BLaER1 treated with 17β-estradiol and CSF1 and Interleukin-3, amounts not matched to agents 10 nM and 100 nM (cell line): Measurements from ENCODE around the gene SOBP.

Experiments used
- H3K27ac ChIP-seq, 11 experiments: shearing (Covaris generic); formaldehyde crosslinking; 2 replicates each; pipeline ENCODE4 v1.8.1; 2022
- H3K27me3 ChIP-seq, 11 experiments: shearing (Covaris generic); formaldehyde crosslinking; 2 replicates each; pipeline ENCODE4 v1.8.1; 2022
- H3K36me3 ChIP-seq, 11 experiments: shearing (Covaris generic); formaldehyde crosslinking; 2 replicates each; pipeline ENCODE4 v1.8.1; 2022
- H3K4me1 ChIP-seq, 10 experiments: shearing (Covaris generic); formaldehyde crosslinking; 2 replicates each; pipeline ENCODE4 v1.8.1; 2022
- H3K4me2 ChIP-seq, 11 experiments: shearing (Covaris generic); formaldehyde crosslinking; 2 replicates each; pipeline ENCODE4 v1.8.1; 2022
- H3K4me3 ChIP-seq, 10 experiments: shearing (Covaris generic); formaldehyde crosslinking; 2 replicates each; pipeline ENCODE4 v1.8.1; 2022
- H3K9ac ChIP-seq, 11 experiments: shearing (Covaris generic); formaldehyde crosslinking; 2 replicates each; pipeline ENCODE4 v1.8.1; 2022
- H3K9me3 ChIP-seq, 11 experiments: shearing (Covaris generic); formaldehyde crosslinking; replicated peaks in 1 of 11; 2 replicates each; pipeline ENCODE4 v1.8.1; 2022
- H4K20me1 ChIP-seq, 11 experiments: shearing (Covaris generic); formaldehyde crosslinking; 2 replicates each; pipeline ENCODE4 v1.8.1; 2022
- Cebpa-rat ChIP-seq, 11 experiments: shearing (Covaris generic); IDR thresholded peaks; 2 replicates each; pipeline ENCODE4 v1.8.1; 2022

The SOBP gene

GRCh38 chr6:107600121-107600520 is 110.2 kb downstream of the SOBP start:
- no peaks in the 10 kb centered on the region for H3K27me3 ChIP-seq
- no peaks in the 10 kb centered on the region for H3K4me1 ChIP-seq
- H3K27ac ChIP-seq, result no peak overlapping the region

DNA sequence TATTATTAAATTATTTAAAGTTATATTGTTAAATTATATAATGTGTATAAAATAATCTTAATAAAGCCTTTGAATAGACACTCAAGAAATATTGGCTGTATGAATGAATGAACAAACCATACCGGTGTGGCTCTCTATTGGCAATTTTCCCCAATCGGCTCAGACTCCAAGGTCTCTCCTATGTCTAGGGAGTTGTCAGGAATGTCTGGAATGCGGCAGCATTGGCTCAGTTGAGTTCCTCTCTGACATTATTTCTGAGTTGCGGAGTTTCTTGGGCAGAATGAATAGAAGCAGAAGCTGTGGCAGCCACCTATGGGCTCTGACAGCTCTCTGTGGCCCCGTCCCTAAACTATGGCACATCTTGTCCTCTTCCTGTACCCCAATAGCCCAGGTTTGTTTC is 111.0 kb downstream of the SOBP start:
- no peak for TF ChIP-seq Cebpa-rat (IDR thresholded peaks at IDR 0.05)
- Histone ChIP-seq H3K4me2 (no peak overlapping the region), H3K27ac (no peak overlapping the region), H3K4me3 (no peak overlapping the region), H3K9ac (no peak overlapping the region), H3K27me3 (no peaks in the 10 kb centered on the region), H3K9me3 (no peaks in the 10 kb centered on the region), H3K4me1 (no peaks in the 10 kb centered on the region), H4K20me1 (no peaks in the 10 kb centered on the region), H3K36me3 (no peaks in the 10 kb centered on the region)

More at GRCh38 chr6:107600121-107600520, 110.2 kb downstream of the SOBP start:
- no peak overlapping the region for H3K9ac ChIP-seq
- no peaks in the 10 kb centered on the region for H3K9me3 ChIP-seq
- no peaks in the 10 kb centered on the region for H4K20me1 ChIP-seq
- H3K36me3 ChIP-seq, result no peaks in the 10 kb centered on the region
- no peak overlapping the region for H3K4me2 ChIP-seq
- no peak overlapping the region for H3K4me3 ChIP-seq
- TF ChIP-seq Cebpa-rat (IDR thresholded peaks at IDR 0.05), result no peak

- H3K27ac ChIP-seq, result no peak overlapping the region
- no peaks in the 10 kb centered on the region for H4K20me1 ChIP-seq
- no peaks in the 10 kb centered on the region for H3K4me1 ChIP-seq
- H3K4me3 ChIP-seq, result no peak overlapping the region
- no peaks in the 10 kb centered on the region for H3K9me3 ChIP-seq
- H3K36me3 ChIP-seq, result no peaks in the 10 kb centered on the region
- no peak overlapping the region for H3K9ac ChIP-seq
- no peak for TF ChIP-seq Cebpa-rat (IDR thresholded peaks at IDR 0.05)
- H3K27me3 ChIP-seq, result no peaks in the 10 kb centered on the region
- no peak overlapping the region for H3K4me2 ChIP-seq
Measured at GRCh38 chr6:107601406-107601805, 111.5 kb downstream of the SOBP start.

- H3K9me3 ChIP-seq, result no peaks in the 10 kb centered on the region
- no peak overlapping the region for H3K9ac ChIP-seq
- H3K4me3 ChIP-seq, result no peak overlapping the region
- H3K4me2 ChIP-seq, result no peak overlapping the region
- H3K27me3 ChIP-seq, result no peaks in the 10 kb centered on the region
- no peaks in the 10 kb centered on the region for H3K4me1 ChIP-seq
- TF ChIP-seq Cebpa-rat (IDR thresholded peaks at IDR 0.05), result no peak
- H4K20me1 ChIP-seq, result no peaks in the 10 kb centered on the region
- H3K27ac ChIP-seq, result no peak overlapping the region
- no peaks in the 10 kb centered on the region for H3K36me3 ChIP-seq
Measured at GRCh38 chr6:107602321-107603005, 112.5 kb downstream of the SOBP start.

GRCh38 chr6:107603006-107603370 is 113.1 kb downstream of the SOBP start:
- Histone ChIP-seq H3K9me3 (no peaks in the 10 kb centered on the region), H3K4me2 (no peak overlapping the region), H3K4me1 (no peaks in the 10 kb centered on the region), H3K4me3 (no peak overlapping the region), H4K20me1 (no peaks in the 10 kb centered on the region), H3K27me3 (no peaks in the 10 kb centered on the region), H3K36me3 (no peaks in the 10 kb centered on the region), H3K9ac (no peak overlapping the region), H3K27ac (no peak overlapping the region)
- no peak for TF ChIP-seq Cebpa-rat (IDR thresholded peaks at IDR 0.05)

GRCh38 chr6:107604549-107604948 is 114.6 kb downstream of the SOBP start:
- no peak overlapping the region for H3K4me2 ChIP-seq
- H3K4me1 ChIP-seq, result no peaks in the 10 kb centered on the region
- H3K4me3 ChIP-seq, result no peak overlapping the region
- H3K9me3 ChIP-seq, result no peaks in the 10 kb centered on the region
- no peaks in the 10 kb centered on the region for H4K20me1 ChIP-seq
- no peak for TF ChIP-seq Cebpa-rat (IDR thresholded peaks at IDR 0.05)
- H3K27ac ChIP-seq, result no peak overlapping the region
- H3K9ac ChIP-seq, result no peak overlapping the region
- no peaks in the 10 kb centered on the region for H3K36me3 ChIP-seq
- no peaks in the 10 kb centered on the region for H3K27me3 ChIP-seq

GRCh38 chr6:107606407-107606806 is 116.5 kb downstream of the SOBP start:
- Histone ChIP-seq H3K4me3 (no peak overlapping the region), H4K20me1 (no peaks in the 10 kb centered on the region), H3K9ac (no peak overlapping the region), H3K9me3 (no peaks in the 10 kb centered on the region), H3K4me2 (no peak overlapping the region), H3K27ac (no peak overlapping the region), H3K4me1 (no peaks in the 10 kb centered on the region), H3K27me3 (no peaks in the 10 kb centered on the region), H3K36me3 (no peaks in the 10 kb centered on the region)
- TF ChIP-seq Cebpa-rat (IDR thresholded peaks at IDR 0.05), result no peak

DNA sequence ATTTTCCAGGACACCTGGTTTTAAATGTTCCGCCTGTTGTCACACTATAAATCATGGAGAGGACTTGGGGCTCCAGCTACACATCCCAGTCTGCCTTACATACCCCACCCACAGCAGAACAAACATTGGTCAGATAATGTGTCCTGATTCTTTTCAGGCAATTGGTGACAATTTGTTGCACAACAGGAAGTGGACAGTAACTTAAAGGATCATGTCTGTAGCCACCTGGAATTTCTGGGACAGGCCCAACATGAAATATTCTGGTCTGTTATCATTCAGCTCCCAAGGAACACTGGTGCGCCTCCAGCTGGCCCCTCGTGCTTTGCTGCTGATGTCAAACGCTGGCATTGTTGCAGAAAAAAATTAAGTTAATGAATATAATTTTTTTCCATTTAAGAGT is 117.2 kb downstream of the SOBP start:
- Histone ChIP-seq H3K27me3 (no peaks in the 10 kb centered on the region), H3K27ac (no peak overlapping the region), H3K9ac (no peak overlapping the region), H3K4me1 (no peaks in the 10 kb centered on the region), H4K20me1 (no peaks in the 10 kb centered on the region), H3K4me3 (no peak overlapping the region), H3K4me2 (no peak overlapping the region), H3K9me3 (no peaks in the 10 kb centered on the region), H3K36me3 (no peaks in the 10 kb centered on the region)
- no peak for TF ChIP-seq Cebpa-rat (IDR thresholded peaks at IDR 0.05)

DNA sequence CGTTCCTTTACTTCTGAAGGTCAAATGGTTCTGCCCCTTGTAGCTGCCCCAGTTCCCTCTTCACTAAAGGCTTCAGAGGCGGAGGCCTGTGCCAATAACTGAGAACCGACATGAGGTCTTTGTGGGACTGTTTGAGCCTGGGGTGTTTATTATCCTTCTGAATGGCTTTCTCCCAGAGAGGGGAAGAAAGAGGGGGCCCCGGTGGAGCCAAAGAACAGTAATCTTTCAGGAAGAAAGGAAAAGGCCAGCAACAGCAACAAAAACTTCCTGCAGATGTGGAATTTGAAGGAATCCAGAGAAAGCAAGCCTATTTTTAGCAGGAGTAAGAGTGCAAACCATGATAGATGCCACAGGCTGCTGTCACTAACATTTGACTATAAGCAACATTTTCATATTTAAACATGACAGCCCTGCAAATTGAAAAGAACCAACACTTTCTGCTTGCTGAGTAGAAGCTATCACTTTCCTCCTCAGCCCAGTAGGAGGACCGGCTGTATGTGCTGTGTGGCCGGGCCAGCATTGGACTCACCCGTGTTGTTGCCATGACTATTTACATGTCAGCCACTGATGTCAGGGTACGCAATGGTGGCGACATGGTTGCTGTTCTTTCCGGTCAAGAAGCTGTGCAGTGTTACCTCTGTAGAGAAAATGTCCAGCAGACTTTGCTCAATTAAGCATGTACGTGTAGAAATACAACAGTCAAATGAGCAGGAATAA is 121.3 kb downstream of the SOBP start:
- TF ChIP-seq Cebpa-rat (IDR thresholded peaks at IDR 0.05), result no peak
- H3K4me1 ChIP-seq, result no peaks in the 10 kb centered on the region
- no peak overlapping the region for H3K9ac ChIP-seq

DNA sequence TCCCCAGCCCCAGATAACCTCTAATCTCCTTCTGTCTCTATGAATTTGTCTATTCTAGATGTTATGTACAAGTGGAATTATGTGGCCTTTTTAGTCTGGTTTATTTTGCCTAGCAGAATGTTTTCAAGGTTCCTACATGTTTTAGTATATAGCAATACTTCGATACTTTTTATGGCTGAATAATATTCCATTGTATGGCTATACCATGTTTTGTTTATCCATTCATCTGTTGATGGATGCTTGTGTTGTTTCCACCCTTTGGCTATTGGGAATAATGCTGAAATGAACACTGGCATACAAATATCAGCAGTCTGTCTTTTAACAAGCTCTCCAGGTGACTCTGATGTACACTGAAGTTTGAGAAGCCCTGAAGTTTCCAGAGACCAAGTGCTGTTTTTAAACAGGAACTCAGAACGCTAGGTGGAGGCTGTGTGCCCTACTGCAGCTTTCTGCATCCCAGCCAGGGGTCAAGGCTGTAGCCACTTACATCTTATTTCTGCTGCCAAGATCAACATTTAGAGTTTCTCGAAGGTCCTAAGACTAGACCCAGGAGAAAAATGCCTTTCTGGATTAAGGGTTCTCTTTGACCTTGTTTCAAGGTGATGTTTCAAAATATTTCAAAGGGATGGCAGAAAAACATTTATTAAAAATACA is 123.0 kb downstream of the SOBP start:
- no peaks in the 10 kb centered on the region for H3K27me3 ChIP-seq
- no peak overlapping the region for H3K9ac ChIP-seq
- no peak overlapping the region for H3K27ac ChIP-seq
- no peaks in the 10 kb centered on the region for H4K20me1 ChIP-seq
- no peaks in the 10 kb centered on the region for H3K9me3 ChIP-seq
- no peaks in the 10 kb centered on the region for H3K4me1 ChIP-seq
- TF ChIP-seq Cebpa-rat (IDR thresholded peaks at IDR 0.05), result no peak
- no peaks in the 10 kb centered on the region for H3K36me3 ChIP-seq
- H3K4me2 ChIP-seq, result no peak overlapping the region
- H3K4me3 ChIP-seq, result no peak overlapping the region

More for the DNA sequence above, 121.3 kb downstream of the SOBP start:
- H4K20me1 ChIP-seq, result no peaks in the 10 kb centered on the region
- H3K9me3 ChIP-seq, result no peaks in the 10 kb centered on the region
- no peak overlapping the region for H3K4me3 ChIP-seq
- H3K27ac ChIP-seq, result no peak overlapping the region
- no peaks in the 10 kb centered on the region for H3K27me3 ChIP-seq
- H3K4me2 ChIP-seq, result no peak overlapping the region
- no peaks in the 10 kb centered on the region for H3K36me3 ChIP-seq
